ENCODE results near the gene ABCA1.

ABCA1 gene

GRCh38 chr9:104972242-104972866, 44.4 kb upstream of the ABCA1 start:
- H3K27ac ChIP-seq = no peak overlapping the region
- no peak overlapping the region for H3K4me3 ChIP-seq (ENCODE audit: low read depth, low read length)
- H3K27me3 ChIP-seq (ENCODE audit: control insufficient read depth, insufficient read depth, low read length) = no peaks in the 10 kb centered on the region
- H3K79me2 ChIP-seq = no peaks in the 10 kb centered on the region
- no peak overlapping the region for H3K9ac ChIP-seq
- TF ChIP-seq CTCF (IDR thresholded peaks at IDR 0.05) = no peak
- H3K4me1 ChIP-seq = no peaks in the 10 kb centered on the region
- no peak overlapping the region for H2AFZ ChIP-seq
- no peaks in the 10 kb centered on the region for H3K9me3 ChIP-seq (ENCODE audit: control insufficient read depth, low read length)
- no peaks in the 10 kb centered on the region for H3K36me3 ChIP-seq (ENCODE audit: control insufficient read depth, insufficient read depth, low read length)
- no peak overlapping the region for H3K4me2 ChIP-seq (ENCODE audit: low read length)

GRCh38 chr9:104971511-104971910, 43.6 kb upstream of the ABCA1 start:
- no peaks in the 10 kb centered on the region for H3K79me2 ChIP-seq
- no peak overlapping the region for H3K27ac ChIP-seq
- H2AFZ ChIP-seq = no peak overlapping the region
- H3K4me3 ChIP-seq (ENCODE audit: low read depth, low read length) = no peak overlapping the region
- no peak overlapping the region for H3K9ac ChIP-seq
- H3K9me3 ChIP-seq (ENCODE audit: control insufficient read depth, low read length) = no peaks in the 10 kb centered on the region
- no peaks in the 10 kb centered on the region for H3K4me1 ChIP-seq
- H3K4me2 ChIP-seq (ENCODE audit: low read length) = no peak overlapping the region
- no peaks in the 10 kb centered on the region for H3K36me3 ChIP-seq (ENCODE audit: control insufficient read depth, insufficient read depth, low read length)
- no peak for TF ChIP-seq CTCF (IDR thresholded peaks at IDR 0.05)
- H3K27me3 ChIP-seq (ENCODE audit: control insufficient read depth, insufficient read depth, low read length) = no peaks in the 10 kb centered on the region

GRCh38 chr9:104970271-104970987, 42.5 kb upstream of the ABCA1 start:
- Histone ChIP-seq H3K4me2 (ENCODE audit: low read length) (no peak overlapping the region), H3K27ac (no peak overlapping the region)

GRCh38 chr9:104969116-104969515, 41.2 kb upstream of the ABCA1 start:
- no peak for TF ChIP-seq CTCF (IDR thresholded peaks at IDR 0.05)
- H3K9me3 ChIP-seq (ENCODE audit: control insufficient read depth, low read length) = no peaks in the 10 kb centered on the region
- H3K4me2 ChIP-seq (ENCODE audit: low read length) = no peak overlapping the region
- no peaks in the 10 kb centered on the region for H3K36me3 ChIP-seq (ENCODE audit: control insufficient read depth, insufficient read depth, low read length)
- no peaks in the 10 kb centered on the region for H3K79me2 ChIP-seq
- no peak overlapping the region for H3K4me3 ChIP-seq (ENCODE audit: low read depth, low read length)
- peak overlapping the region; percentile 99 for H2AFZ ChIP-seq
- H3K9ac ChIP-seq = no peak overlapping the region
- no peaks in the 10 kb centered on the region for H3K4me1 ChIP-seq
- H3K27ac ChIP-seq = peak overlapping the region; percentile 82
- no peaks in the 10 kb centered on the region for H3K27me3 ChIP-seq (ENCODE audit: control insufficient read depth, insufficient read depth, low read length)

More at GRCh38 chr9:104970271-104970987, 42.5 kb upstream of the ABCA1 start:
- Histone ChIP-seq H3K4me1 (no peaks in the 10 kb centered on the region), H3K9ac (no peak overlapping the region), H3K9me3 (ENCODE audit: control insufficient read depth, low read length) (no peaks in the 10 kb centered on the region), H3K27me3 (ENCODE audit: control insufficient read depth, insufficient read depth, low read length) (no peaks in the 10 kb centered on the region), H3K36me3 (ENCODE audit: control insufficient read depth, insufficient read depth, low read length) (no peaks in the 10 kb centered on the region), H2AFZ (no peak overlapping the region), H3K4me3 (ENCODE audit: low read depth, low read length) (no peak overlapping the region), H3K79me2 (no peaks in the 10 kb centered on the region)
- TF ChIP-seq CTCF (IDR thresholded peaks at IDR 0.05) = no peak
